ENCODE data around the gene PPIF.

Gene PPIF

DNA sequence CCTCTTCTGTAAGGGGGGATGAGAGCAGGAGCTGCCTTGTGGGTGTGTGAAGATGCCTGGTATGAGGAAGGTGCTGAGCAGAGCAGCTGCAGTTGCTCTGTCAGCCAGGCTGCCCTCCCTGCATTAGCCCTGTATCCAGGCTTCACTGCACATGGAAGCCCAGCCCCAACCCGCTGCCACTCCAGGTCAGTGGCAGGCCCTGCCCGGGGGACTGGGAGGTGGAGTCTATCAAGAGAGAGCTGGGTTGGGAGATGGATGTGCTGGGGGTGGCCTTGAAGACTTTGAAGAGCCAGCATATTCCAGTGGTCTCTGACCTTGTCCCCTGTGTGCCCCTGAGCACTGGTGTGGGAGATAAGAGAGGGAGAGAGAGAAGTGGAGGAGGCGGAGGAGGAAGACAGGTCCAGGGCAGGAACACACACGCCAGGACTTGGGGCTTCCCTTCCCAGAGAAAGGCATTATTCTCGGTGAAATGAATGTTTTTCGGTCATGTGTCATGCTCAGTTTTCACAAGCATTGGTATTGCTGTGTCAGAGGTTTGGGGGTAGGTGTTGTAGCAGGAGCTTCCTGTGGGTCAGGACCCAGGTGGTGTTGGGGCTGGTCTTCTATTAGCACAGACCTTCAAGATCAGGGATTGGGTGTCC lies 2.6 kb downstream of the PPIF start:
- Histone ChIP-seq H3F3A (ENCODE audit: control insufficient read depth, insufficient read depth) (no peaks in the 10 kb centered on the region), H3K27ac (ENCODE audit: low read depth, low read length) (no peak overlapping the region), H3K9me2 (replicated peaks; ENCODE audit: control insufficient read depth, low read length) (no peaks in the 10 kb centered on the region), H3K79me2 (ENCODE audit: control insufficient read depth, low read length) (peaks cover 44% of the 10 kb centered on the region), H3K36me3 (ENCODE audit: control insufficient read depth, low read length) (peaks cover 73% of the 10 kb centered on the region), H4K20me1 (ENCODE audit: control insufficient read depth, insufficient read depth, low read depth, low read length) (peaks cover 34% of the 10 kb centered on the region; the same call in 1 of the 2 replicates), H3K4me1 (ENCODE audit: control insufficient read depth, low read length) (peaks cover 25% of the 10 kb centered on the region), H3K4me2 (ENCODE audit: low read length) (0 out of 2 replicates have a peak overlapping the region, but pooled peaks have one; percentile 80), H3K27me3 (ENCODE audit: control insufficient read depth, low read length) (no peaks in the 10 kb centered on the region), H3K9me3 (ENCODE audit: control insufficient read depth, insufficient read depth, low read length) (no peaks in the 10 kb centered on the region), H3K4me3 (ENCODE audit: low read length) (no peak overlapping the region)
- TF ChIP-seq, protein P1, sequence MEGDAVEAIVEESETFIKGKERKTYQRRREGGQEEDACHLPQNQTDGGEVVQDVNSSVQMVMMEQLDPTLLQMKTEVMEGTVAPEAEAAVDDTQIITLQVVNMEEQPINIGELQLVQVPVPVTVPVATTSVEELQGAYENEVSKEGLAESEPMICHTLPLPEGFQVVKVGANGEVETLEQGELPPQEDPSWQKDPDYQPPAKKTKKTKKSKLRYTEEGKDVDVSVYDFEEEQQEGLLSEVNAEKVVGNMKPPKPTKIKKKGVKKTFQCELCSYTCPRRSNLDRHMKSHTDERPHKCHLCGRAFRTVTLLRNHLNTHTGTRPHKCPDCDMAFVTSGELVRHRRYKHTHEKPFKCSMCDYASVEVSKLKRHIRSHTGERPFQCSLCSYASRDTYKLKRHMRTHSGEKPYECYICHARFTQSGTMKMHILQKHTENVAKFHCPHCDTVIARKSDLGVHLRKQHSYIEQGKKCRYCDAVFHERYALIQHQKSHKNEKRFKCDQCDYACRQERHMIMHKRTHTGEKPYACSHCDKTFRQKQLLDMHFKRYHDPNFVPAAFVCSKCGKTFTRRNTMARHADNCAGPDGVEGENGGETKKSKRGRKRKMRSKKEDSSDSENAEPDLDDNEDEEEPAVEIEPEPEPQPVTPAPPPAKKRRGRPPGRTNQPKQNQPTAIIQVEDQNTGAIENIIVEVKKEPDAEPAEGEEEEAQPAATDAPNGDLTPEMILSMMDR (IDR thresholded peaks at IDR 0.05; ENCODE audit: low read depth, low read length, poor library complexity, severe bottlenecking) = no peak
- TF ChIP-seq EZH2phosphoT487 (IDR thresholded peaks at IDR 0.05; ENCODE audit: borderline replicate concordance, low read length) = no peak

DNA sequence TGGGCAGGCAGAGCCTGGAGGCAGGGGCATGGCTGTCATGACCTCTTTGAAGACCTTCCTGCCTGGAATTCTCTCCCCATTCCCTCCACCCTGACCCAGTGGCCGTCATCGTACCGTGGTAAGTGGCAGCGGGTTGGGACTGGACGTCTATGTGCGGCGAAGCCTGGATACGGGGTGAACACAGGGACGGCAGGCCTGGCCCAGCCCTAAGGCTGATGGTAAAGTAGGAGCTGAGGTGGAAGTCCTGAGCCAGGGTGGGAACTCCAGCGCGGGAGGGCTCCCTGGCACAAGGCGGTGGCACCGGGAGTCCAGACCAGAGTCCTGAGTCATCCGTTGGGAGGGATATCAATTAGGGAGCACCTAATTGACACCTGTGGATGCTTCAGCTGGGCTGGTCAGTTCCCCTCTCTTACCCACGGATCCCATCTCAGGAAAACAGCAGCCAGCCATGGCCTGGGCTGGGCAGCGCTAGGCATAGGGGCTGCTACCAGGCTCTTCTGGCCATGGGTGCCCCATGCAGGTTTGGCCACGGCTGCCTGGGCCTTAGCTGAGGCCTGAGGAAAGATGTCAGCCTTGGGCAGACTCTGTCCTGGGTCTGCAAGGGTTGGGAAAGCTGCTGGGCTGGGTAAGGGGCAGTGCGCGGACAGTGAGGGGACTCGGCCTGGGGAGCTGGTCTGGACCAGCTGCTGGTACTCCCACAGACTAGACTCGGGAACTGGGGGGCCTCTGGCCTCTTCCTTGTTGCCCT lies 3.3 kb downstream of the PPIF start:
- no peaks in the 10 kb centered on the region for H3K27me3 ChIP-seq (ENCODE audit: control insufficient read depth, low read length)
- 0 out of 2 replicates have a peak, but pooled peaks cover 4% of the 10 kb centered on the region for H3F3A ChIP-seq (ENCODE audit: control insufficient read depth, insufficient read depth)
- no peak overlapping the region for H3K27ac ChIP-seq (ENCODE audit: low read depth, low read length)
- H3K4me3 ChIP-seq (ENCODE audit: low read length) = no peak overlapping the region
- TF ChIP-seq, protein P1 (IDR thresholded peaks at IDR 0.05; ENCODE audit: low read depth, low read length, poor library complexity, severe bottlenecking) = no peak
- H3K4me2 ChIP-seq (ENCODE audit: low read length) = no peak overlapping the region
- peaks cover 34% of the 10 kb centered on the region; the same call in 1 of the 2 replicates for H4K20me1 ChIP-seq (ENCODE audit: control insufficient read depth, insufficient read depth, low read depth, low read length)
- peaks cover 44% of the 10 kb centered on the region for H3K79me2 ChIP-seq (ENCODE audit: control insufficient read depth, low read length)
- peaks cover 25% of the 10 kb centered on the region for H3K4me1 ChIP-seq (ENCODE audit: control insufficient read depth, low read length)
- no peaks in the 10 kb centered on the region for H3K9me2 ChIP-seq (replicated peaks; ENCODE audit: control insufficient read depth, low read length)
- H3K9me3 ChIP-seq (ENCODE audit: control insufficient read depth, insufficient read depth, low read length) = no peaks in the 10 kb centered on the region
- peaks cover 80% of the 10 kb centered on the region for H3K36me3 ChIP-seq (ENCODE audit: control insufficient read depth, low read length)

DNA sequence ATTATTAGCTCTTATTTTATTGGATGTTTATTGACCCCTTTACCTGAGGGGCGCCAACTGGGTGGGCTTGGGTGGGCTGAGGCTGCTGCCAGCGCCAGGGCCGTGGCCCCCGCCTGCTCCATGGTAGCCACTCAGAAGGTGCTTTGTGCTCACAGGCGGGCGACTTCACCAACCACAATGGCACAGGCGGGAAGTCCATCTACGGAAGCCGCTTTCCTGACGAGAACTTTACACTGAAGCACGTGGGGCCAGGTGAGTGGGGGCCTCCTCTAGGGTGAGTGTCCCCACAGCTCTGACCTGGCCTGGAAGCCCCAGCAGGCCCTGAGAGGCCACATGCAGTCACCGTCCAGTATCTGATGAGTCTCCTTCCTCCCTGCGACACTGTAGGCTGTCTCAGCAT lies 4.1 kb downstream of the PPIF start:
- peaks cover 87% of the 10 kb centered on the region for H3K36me3 ChIP-seq (ENCODE audit: control insufficient read depth, low read length)

More for the DNA sequence above, 4.1 kb downstream of the PPIF start:
- TF ChIP-seq, protein P1 (IDR thresholded peaks at IDR 0.05; ENCODE audit: low read depth, low read length, poor library complexity, severe bottlenecking) = no peak
- TF ChIP-seq EZH2phosphoT487 (IDR thresholded peaks at IDR 0.05; ENCODE audit: borderline replicate concordance, low read length) = no peak
- no peaks in the 10 kb centered on the region for H3K9me3 ChIP-seq (ENCODE audit: control insufficient read depth, insufficient read depth, low read length)
- H3K27ac ChIP-seq (ENCODE audit: low read depth, low read length) = no peak overlapping the region
- no peaks in the 10 kb centered on the region for H3K9me2 ChIP-seq (replicated peaks; ENCODE audit: control insufficient read depth, low read length)
- H3K4me3 ChIP-seq (ENCODE audit: low read length) = no peak overlapping the region
- peaks cover 25% of the 10 kb centered on the region for H3K4me1 ChIP-seq (ENCODE audit: control insufficient read depth, low read length)
- peaks cover 34% of the 10 kb centered on the region; the same call in 1 of the 2 replicates for H4K20me1 ChIP-seq (ENCODE audit: control insufficient read depth, insufficient read depth, low read depth, low read length)
- H3K27me3 ChIP-seq (ENCODE audit: control insufficient read depth, low read length) = no peaks in the 10 kb centered on the region
- peaks cover 44% of the 10 kb centered on the region for H3K79me2 ChIP-seq (ENCODE audit: control insufficient read depth, low read length)
- no peak overlapping the region for H3K4me2 ChIP-seq (ENCODE audit: low read length)
- 0 out of 2 replicates have a peak, but pooled peaks cover 4% of the 10 kb centered on the region for H3F3A ChIP-seq (ENCODE audit: control insufficient read depth, insufficient read depth)
